RWPE1 (cell line): ENCODE results near the gene SLU7.

Source experiments
- CTCF ChIA-PET: fragments of 350-600 bp; sonication (Branson Sonifier 250); formaldehyde crosslinking; extraction: SDS; loops from one replicate; lab custom pipeline; 2021; lab: Yijun Ruan, JAX
- POLR2A ChIA-PET: fragments of 400-600 bp; formaldehyde crosslinking; extraction: SDS; loops from one replicate; lab custom pipeline; 2020; ENCODE audit warnings: antibody characterized with exemption; ENCODE audit not compliant: low non-redundant PET; lab: Yijun Ruan, JAX
- DNase-seq: peaks from one replicate; pipeline ENCODE4 v3.0.0; 2012; ENCODE audit warnings: low spot score
- H3K27ac ChIP-seq: fragments of 450-650 bp; 2 replicates; pipeline ENCODE4 v1.5.1; 2017
- TF ChIP-seq, protein P1 (sequence below): fragments of 450-650 bp; conservative IDR thresholded peaks from 2 replicates; pipeline ENCODE4 v1.5.1; 2017; ENCODE audit warnings: low read depth, mild to moderate bottlenecking

The SLU7 gene

DNA sequence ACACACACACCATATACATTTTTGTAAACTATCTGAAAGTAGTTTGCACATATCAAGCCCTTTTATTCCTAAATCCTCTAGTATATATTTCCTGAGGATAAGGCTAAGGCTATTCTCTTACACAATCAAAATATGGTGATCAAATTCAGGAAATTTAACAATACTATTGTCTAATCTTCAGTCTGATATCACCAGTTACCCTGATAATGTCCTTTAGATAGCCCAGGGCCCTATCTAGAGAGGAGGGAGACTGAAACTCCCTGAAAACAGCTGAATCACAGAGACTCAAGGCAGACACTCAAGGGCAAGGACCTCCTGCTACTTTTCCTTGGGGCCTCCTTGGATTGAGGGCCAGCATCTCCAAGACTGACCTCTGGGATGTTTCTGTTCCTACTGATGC, 33.2 kb upstream of the SLU7 start:
- ChIA-PET POLR2A (no interaction called here), CTCF (no interaction called here)
- DNase-seq = no peak
- TF ChIP-seq, protein P1, sequence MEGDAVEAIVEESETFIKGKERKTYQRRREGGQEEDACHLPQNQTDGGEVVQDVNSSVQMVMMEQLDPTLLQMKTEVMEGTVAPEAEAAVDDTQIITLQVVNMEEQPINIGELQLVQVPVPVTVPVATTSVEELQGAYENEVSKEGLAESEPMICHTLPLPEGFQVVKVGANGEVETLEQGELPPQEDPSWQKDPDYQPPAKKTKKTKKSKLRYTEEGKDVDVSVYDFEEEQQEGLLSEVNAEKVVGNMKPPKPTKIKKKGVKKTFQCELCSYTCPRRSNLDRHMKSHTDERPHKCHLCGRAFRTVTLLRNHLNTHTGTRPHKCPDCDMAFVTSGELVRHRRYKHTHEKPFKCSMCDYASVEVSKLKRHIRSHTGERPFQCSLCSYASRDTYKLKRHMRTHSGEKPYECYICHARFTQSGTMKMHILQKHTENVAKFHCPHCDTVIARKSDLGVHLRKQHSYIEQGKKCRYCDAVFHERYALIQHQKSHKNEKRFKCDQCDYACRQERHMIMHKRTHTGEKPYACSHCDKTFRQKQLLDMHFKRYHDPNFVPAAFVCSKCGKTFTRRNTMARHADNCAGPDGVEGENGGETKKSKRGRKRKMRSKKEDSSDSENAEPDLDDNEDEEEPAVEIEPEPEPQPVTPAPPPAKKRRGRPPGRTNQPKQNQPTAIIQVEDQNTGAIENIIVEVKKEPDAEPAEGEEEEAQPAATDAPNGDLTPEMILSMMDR = no peak
- no peak overlapping the region for H3K27ac ChIP-seq

DNA sequence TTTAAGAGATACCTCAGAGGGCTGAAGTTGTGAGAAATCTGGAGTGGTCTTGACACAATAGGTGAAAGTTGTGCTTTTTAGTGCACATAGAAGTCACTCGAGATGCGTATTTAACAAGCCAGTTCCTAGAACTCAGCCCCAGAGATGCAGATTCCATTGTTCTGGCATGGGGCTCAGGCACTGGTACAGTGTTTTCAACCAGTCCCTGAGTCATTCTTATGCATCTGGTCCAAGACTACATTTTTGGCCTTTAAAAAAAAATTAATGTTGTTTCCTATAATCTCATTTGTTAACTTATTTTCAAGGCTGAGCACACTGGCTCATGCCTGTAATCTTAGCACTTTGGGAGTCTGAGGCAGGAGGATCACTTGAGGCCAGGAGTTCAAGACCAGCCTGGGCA, 32.4 kb upstream of the SLU7 start:
- POLR2A ChIA-PET = no interaction called here
- TF ChIP-seq, protein P1 = no peak
- no peak overlapping the region for H3K27ac ChIP-seq
- CTCF ChIA-PET = no interaction called here
- DNase-seq = no peak

- POLR2A ChIA-PET = no interaction called here
- no peak overlapping the region for H3K27ac ChIP-seq
- DNase-seq = no peak
- CTCF ChIA-PET = no interaction called here
- TF ChIP-seq, protein P1 = no peak
Observed at GRCh38 chr5:160450164-160450932, 31.5 kb upstream of the SLU7 start.

GRCh38 chr5:160449458-160449857, 30.6 kb upstream of the SLU7 start:
- no peak overlapping the region for H3K27ac ChIP-seq
- CTCF ChIA-PET = no interaction called here
- TF ChIP-seq, protein P1 = no peak
- POLR2A ChIA-PET = no interaction called here
- DNase-seq = no peak

DNA sequence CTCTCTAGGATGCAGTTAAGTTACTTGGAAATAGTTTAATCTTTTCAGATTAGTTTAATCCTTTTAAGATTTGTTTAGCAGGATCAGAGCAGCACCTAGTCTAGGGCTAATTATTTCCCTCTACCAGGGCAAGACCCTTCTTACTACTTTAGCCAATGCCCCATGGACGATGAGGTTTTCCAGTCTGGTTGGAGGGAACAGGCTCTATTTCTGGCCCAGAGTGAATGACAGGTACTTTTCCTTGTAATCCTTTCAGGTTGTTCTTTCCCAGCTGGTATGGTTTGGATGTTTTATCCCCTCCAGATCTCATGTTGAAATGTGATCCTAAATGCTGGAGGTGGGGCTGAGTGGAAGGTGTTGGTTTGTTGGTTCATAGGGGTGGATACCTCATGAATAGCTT, 30.0 kb upstream of the SLU7 start:
- H3K27ac ChIP-seq = no peak overlapping the region
- POLR2A ChIA-PET = no interaction called here
- TF ChIP-seq, protein P1 = no peak
- no peak for DNase-seq
- CTCF ChIA-PET = interaction anchor here (0.8 kb wide), 1 partner anchor 11 kb away, joined by 4 read pairs; no protein-coding TSS in a partner anchor

DNA sequence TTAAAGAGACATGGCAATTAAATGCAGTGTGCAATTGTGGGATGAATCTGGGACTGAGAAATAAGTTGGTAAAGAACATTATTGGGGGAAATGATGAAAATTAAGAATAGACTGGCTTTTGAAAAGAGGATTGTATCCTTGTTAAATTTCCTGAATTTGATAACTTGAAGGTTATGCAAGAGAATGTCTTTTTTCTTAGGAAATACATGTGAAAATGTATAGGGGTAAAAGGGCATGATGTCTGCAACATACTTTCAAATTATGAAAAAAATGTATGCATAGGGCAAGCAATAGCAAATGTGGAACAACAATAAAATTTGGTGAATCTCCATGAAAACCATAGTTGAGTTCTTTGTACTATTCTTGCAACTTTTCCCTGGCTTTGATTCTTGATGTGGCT, 26.9 kb upstream of the SLU7 start:
- no peak overlapping the region for H3K27ac ChIP-seq
- POLR2A ChIA-PET = no interaction called here
- TF ChIP-seq, protein P1 = no peak
- CTCF ChIA-PET = no interaction called here
- DNase-seq = no peak
